Central memory CD8-positive, alpha-beta T cell (primary cell): ENCODE results near the gene PDXP.
"Not testable (repeated sequence)": the region's sequence is repeated elsewhere in the genome, so short reads cannot be mapped to it uniquely, and the experiment has no call there.

Experiments
- ATAC-seq: fragments of 150-1000 bp; cut with Tn5 transposase; replicated peaks from 2 replicates; pipeline ENCODE4 v1.10.0; 2022; ENCODE audit warnings: mild to moderate bottlenecking, moderate FRiP score, moderate number of reproducible peaks; ENCODE audit not compliant: poor library complexity, severe bottlenecking; ENCODE audit errors: extremely low read depth
- DNase-seq, 2 donors: peaks; one replicate each; pipeline ENCODE4 v3.0.0; 2021; ENCODE audit warnings: low spot score in 2 of 2
- H3K27ac Mint-ChIP-seq: one replicate; pipeline ENCODE4 v1.8.0; 2022; ENCODE audit warnings: low read depth, mild to moderate bottlenecking, moderate library complexity, mixed read lengths
- H3K27me3 Mint-ChIP-seq: one replicate; pipeline ENCODE4 v1.8.0; 2022; ENCODE audit warnings: mixed read lengths
- H3K36me3 Mint-ChIP-seq: one replicate; pipeline ENCODE4 v1.8.0; 2022; ENCODE audit warnings: mild to moderate bottlenecking, moderate library complexity, mixed read lengths; ENCODE audit not compliant: insufficient read depth
- H3K4me1 Mint-ChIP-seq: one replicate; pipeline ENCODE4 v1.8.0; 2022; ENCODE audit warnings: mixed read lengths
- H3K4me3 Mint-ChIP-seq: one replicate; pipeline ENCODE4 v1.8.0; 2022; ENCODE audit warnings: mild to moderate bottlenecking, moderate library complexity, mixed read lengths
- H3K9me3 Mint-ChIP-seq: one replicate; pipeline ENCODE4 v1.8.0; 2022; ENCODE audit warnings: mixed read lengths

PDXP gene

GRCh38 chr22:37640591-37641560, 17.6 kb upstream of the PDXP start:
- DNase-seq (no peak), ATAC-seq (no peak)
- H3K4me1 Mint-ChIP-seq = peaks cover 57% of the 10 kb centered on the region
- no peaks in the 10 kb centered on the region for H3K27me3 Mint-ChIP-seq
- H3K27ac Mint-ChIP-seq = peak overlapping the region; percentile 89
- H3K9me3 Mint-ChIP-seq = no peaks in the 10 kb centered on the region
- peaks cover 46% of the 10 kb centered on the region for H3K36me3 Mint-ChIP-seq
- H3K4me3 Mint-ChIP-seq = peak overlapping the region; percentile 99

GRCh38 chr22:37641561-37641949, 17.0 kb upstream of the PDXP start:
- DNase-seq = no peak
- Mint-ChIP-seq H3K4me1 (peaks cover 52% of the 10 kb centered on the region), H3K27ac (no peak overlapping the region), H3K4me3 (peak overlapping the region; percentile 99), H3K36me3 (peaks cover 48% of the 10 kb centered on the region), H3K27me3 (no peaks in the 10 kb centered on the region), H3K9me3 (no peaks in the 10 kb centered on the region)
- ATAC-seq = no peak

GRCh38 chr22:37643225-37643847, 15.2 kb upstream of the PDXP start:
- peak; percentile 59 for ATAC-seq
- H3K36me3 Mint-ChIP-seq = peaks cover 61% of the 10 kb centered on the region

GRCh38 chr22:37647317-37647716, 11.2 kb upstream of the PDXP start:
- H3K4me3 Mint-ChIP-seq = no peak overlapping the region
- ATAC-seq (no peak), DNase-seq (no peak)
- no peak overlapping the region for H3K27ac Mint-ChIP-seq
- H3K4me1 Mint-ChIP-seq = peaks cover 16% of the 10 kb centered on the region
- H3K36me3 Mint-ChIP-seq = peaks cover 84% of the 10 kb centered on the region
- H3K27me3 Mint-ChIP-seq = no peaks in the 10 kb centered on the region
- H3K9me3 Mint-ChIP-seq = no peaks in the 10 kb centered on the region

More at GRCh38 chr22:37643225-37643847, 15.2 kb upstream of the PDXP start:
- peak; percentile 75 to 91 for DNase-seq
- peaks cover 34% of the 10 kb centered on the region for H3K4me1 Mint-ChIP-seq
- peak overlapping the region; percentile 68 for H3K4me3 Mint-ChIP-seq
- H3K9me3 Mint-ChIP-seq = no peaks in the 10 kb centered on the region
- peak overlapping the region; percentile 61 for H3K27ac Mint-ChIP-seq
- no peaks in the 10 kb centered on the region for H3K27me3 Mint-ChIP-seq

- Mint-ChIP-seq H3K27me3 (no peaks in the 10 kb centered on the region), H3K27ac (no peak overlapping the region), H3K9me3 (no peaks in the 10 kb centered on the region), H3K4me1 (peaks cover 10% of the 10 kb centered on the region), H3K4me3 (no peak overlapping the region), H3K36me3 (peaks cover 85% of the 10 kb centered on the region)
- ATAC-seq = no peak
- DNase-seq = no peak
Observed at GRCh38 chr22:37647928-37648327, 10.6 kb upstream of the PDXP start.

GRCh38 chr22:37650463-37651136, 7.9 kb upstream of the PDXP start:
- Mint-ChIP-seq H3K36me3 (peaks cover 78% of the 10 kb centered on the region), H3K9me3 (no peaks in the 10 kb centered on the region), H3K27me3 (no peaks in the 10 kb centered on the region), H3K27ac (no peak overlapping the region), H3K4me3 (no peak overlapping the region), H3K4me1 (no peaks in the 10 kb centered on the region)
- DNase-seq = no peak
- no peak for ATAC-seq

- H3K27ac Mint-ChIP-seq = peak overlapping the region; percentile 35
- H3K4me3 Mint-ChIP-seq = no peak overlapping the region
- peaks cover 15% of the 10 kb centered on the region for H3K4me1 Mint-ChIP-seq
- H3K9me3 Mint-ChIP-seq = no peaks in the 10 kb centered on the region
- DNase-seq (no peak), ATAC-seq (no peak)
- peaks cover 55% of the 10 kb centered on the region for H3K36me3 Mint-ChIP-seq
- H3K27me3 Mint-ChIP-seq = no peaks in the 10 kb centered on the region
Observed at GRCh38 chr22:37654563-37655251, 3.8 kb upstream of the PDXP start.

GRCh38 chr22:37655252-37655563, 3.3 kb upstream of the PDXP start:
- DNase-seq = no peak
- no peak overlapping the region for H3K27ac Mint-ChIP-seq
- no peaks in the 10 kb centered on the region for H3K9me3 Mint-ChIP-seq
- no peak overlapping the region for H3K4me3 Mint-ChIP-seq
- H3K27me3 Mint-ChIP-seq = no peaks in the 10 kb centered on the region
- H3K36me3 Mint-ChIP-seq = peaks cover 51% of the 10 kb centered on the region
- no peak for ATAC-seq
- H3K4me1 Mint-ChIP-seq = peaks cover 20% of the 10 kb centered on the region

GRCh38 chr22:37656583-37656982, 1.9 kb upstream of the PDXP start:
- H3K9me3 Mint-ChIP-seq, H3K27ac Mint-ChIP-seq, H3K4me3 Mint-ChIP-seq, ATAC-seq, DNase-seq, H3K27me3 Mint-ChIP-seq: not testable (repeated sequence)
- peaks cover 39% of the 10 kb centered on the region for H3K36me3 Mint-ChIP-seq
- H3K4me1 Mint-ChIP-seq = peaks cover 34% of the 10 kb centered on the region

GRCh38 chr22:37657590-37658132, 862 bp upstream of the PDXP start:
- no peaks in the 10 kb centered on the region for H3K9me3 Mint-ChIP-seq
- H3K27ac Mint-ChIP-seq = peak overlapping the region; percentile 75
- H3K27me3 Mint-ChIP-seq = no peaks in the 10 kb centered on the region
- H3K4me1 Mint-ChIP-seq = peaks cover 41% of the 10 kb centered on the region
- H3K36me3 Mint-ChIP-seq = peaks cover 29% of the 10 kb centered on the region
- DNase-seq (no peak), ATAC-seq (no peak)
- H3K4me3 Mint-ChIP-seq = peak overlapping the region; percentile 70

GRCh38 chr22:37659066-37659896, 758 bp downstream of the PDXP start:
- no peak overlapping the region for H3K27ac Mint-ChIP-seq
- no peaks in the 10 kb centered on the region for H3K27me3 Mint-ChIP-seq
- H3K36me3 Mint-ChIP-seq = peaks cover 15% of the 10 kb centered on the region
- H3K4me3 Mint-ChIP-seq = peak overlapping the region; percentile 76
- H3K4me1 Mint-ChIP-seq = peaks cover 41% of the 10 kb centered on the region
- DNase-seq (no peak), ATAC-seq (no peak)
- no peaks in the 10 kb centered on the region for H3K9me3 Mint-ChIP-seq
